ENCODE data around the gene PRR20G.

DNA sequence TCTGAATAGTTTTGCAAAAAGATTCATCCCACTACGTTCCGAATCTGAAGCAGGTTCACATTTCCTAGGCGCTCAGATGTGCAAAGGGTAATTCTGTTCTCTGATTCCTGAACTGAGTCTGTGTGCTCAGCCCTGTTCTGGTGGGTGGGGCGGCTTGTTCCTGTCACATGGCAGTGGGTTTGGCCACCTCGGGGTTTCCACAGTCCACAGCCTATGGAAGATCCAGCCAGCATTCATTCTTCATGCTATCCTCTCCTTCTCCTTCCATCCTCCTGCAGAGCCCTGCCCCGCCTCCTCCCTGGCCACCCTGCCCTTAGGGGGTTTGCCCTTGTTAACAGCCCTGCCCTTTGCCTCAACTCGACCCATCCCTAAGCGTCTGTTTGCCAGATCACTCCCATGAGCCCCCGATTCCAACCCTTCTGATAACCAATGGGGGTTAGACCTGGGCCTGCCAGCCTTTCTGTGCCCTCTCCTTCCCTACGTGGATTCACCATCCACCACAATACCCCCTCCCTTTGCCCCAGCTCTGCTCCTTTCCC, 31.0 kb downstream of the PRR20G start:
- TF ChIP-seq, protein P1, sequence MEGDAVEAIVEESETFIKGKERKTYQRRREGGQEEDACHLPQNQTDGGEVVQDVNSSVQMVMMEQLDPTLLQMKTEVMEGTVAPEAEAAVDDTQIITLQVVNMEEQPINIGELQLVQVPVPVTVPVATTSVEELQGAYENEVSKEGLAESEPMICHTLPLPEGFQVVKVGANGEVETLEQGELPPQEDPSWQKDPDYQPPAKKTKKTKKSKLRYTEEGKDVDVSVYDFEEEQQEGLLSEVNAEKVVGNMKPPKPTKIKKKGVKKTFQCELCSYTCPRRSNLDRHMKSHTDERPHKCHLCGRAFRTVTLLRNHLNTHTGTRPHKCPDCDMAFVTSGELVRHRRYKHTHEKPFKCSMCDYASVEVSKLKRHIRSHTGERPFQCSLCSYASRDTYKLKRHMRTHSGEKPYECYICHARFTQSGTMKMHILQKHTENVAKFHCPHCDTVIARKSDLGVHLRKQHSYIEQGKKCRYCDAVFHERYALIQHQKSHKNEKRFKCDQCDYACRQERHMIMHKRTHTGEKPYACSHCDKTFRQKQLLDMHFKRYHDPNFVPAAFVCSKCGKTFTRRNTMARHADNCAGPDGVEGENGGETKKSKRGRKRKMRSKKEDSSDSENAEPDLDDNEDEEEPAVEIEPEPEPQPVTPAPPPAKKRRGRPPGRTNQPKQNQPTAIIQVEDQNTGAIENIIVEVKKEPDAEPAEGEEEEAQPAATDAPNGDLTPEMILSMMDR (IDR thresholded peaks at IDR 0.05; ENCODE audit: extremely low read depth in 1 of 2, insufficient read depth in 1 of 2, low read depth in 1 of 2, low read length in 2 of 2): no peak
- TF ChIP-seq, protein P2, sequence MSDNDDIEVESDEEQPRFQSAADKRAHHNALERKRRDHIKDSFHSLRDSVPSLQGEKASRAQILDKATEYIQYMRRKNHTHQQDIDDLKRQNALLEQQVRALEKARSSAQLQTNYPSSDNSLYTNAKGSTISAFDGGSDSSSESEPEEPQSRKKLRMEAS (IDR thresholded peaks at IDR 0.05; ENCODE audit: insufficient read depth, insufficient read length): no peak
